Kidney capillary endothelial cell (primary cell): Measurements from ENCODE around the gene PRMT7.
A peak's percentile ranks its signal among the peaks of the same experiment; 100 is the strongest.

Experiments
- DNase-seq: peaks from one replicate; pipeline ENCODE4 v3.0.0-alpha.2; 2018; ENCODE audit warnings: low spot score

The PRMT7 gene

DNA sequence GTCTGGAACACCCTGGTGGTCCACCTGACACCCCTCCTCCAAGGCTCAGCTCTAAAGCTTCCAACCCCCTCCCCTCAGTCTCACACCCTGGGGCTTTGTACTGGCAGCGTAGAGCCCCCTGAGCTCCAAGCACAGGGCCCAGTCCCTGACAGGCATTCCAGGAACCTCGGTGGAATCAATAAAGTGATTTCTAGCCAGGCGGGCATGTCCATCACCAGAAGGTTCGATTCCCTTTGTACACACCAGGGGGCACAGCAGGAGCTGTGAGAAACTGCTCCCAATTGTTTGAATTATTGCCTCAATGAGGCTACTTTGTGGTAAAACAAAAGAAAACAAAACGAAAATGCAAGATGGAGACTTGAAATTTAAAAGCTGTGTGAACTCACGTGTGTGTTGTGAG lies 85.7 kb downstream of the PRMT7 start:
- DNase-seq: peak; percentile 33

DNA sequence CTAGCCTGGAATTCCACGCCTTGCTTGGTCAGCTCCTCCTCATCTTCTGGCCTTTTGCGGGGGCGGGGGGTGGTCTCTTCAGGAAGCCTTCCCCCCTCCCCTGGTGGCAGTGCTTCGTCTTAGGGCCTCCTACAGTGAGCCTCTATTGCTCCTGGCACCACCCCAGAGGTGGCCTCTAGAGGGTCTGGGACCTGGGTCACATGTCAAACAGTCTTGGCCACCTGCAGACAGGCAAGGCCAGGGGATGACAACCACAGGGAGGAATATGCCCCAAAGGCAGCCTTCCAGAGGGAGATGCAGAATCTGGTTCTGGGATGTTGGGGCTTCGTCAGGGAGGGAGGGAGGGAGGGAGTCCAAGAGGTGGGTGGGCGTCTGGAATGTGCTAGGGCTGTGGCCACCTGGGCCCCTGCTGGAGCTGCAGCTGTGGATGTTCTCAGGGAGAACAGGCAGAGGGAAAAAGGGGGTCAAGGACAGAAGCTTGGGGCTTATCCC lies 86.9 kb downstream of the PRMT7 start:
- DNase-seq: no peak

DNA sequence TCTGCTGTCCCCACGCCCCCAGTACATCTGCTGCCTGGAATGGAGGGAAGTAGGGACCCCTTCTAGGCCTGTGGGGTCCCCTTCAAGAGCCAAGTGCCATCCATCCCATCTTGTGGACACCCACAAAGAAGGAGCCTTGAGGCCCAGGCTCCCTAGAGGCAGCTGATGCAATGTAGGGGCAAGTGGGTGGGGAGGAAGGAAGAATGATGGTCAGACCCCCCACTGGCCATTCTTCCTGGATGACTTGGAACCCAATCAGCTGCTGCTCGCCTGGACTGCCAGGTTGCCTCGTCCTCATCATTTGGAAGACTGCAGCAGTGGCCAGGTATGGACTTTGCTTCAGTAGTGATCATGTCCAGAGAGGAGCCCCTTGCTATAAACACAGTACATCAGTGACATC lies 88.6 kb downstream of the PRMT7 start:
- DNase-seq: no peak

DNA sequence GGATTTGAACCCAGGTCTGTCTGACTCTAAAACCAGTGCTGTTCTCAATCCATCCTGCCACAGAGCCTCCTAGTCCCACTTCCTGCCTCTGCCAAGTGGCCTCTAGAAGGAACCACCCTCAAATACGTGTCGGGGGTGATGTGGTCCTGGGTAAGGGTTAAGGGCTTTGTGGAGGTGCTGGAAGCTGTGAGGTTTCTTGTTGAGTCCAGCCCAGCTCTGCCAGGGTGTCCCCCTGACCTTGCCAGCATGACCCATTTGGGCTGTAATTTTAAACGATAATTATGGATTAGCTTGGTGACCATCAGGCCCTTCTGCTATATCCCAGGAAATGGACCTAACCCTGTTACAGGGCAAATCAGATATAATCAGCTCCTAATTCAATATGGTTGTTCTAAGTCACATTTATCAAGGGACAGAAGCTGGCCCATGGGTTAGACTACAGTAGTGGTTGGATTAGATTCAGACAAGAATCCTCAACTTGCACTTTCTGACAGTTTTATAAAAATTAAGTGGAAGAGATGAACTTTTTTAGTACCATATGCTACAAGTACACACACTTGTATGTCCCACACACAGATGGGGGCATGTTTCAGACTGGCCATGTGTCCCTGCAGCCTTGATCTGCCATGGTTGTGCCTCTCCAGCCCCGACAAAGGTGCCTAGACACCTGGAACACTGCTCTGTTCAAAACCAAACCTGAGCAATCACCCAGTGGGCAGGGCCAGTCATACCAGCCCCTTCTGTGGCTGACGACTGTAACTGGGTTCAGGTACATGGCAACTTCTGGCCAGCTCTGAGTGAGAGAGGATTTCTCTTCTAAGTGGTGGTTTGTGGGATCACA lies 89.5 kb downstream of the PRMT7 start:
- no peak for DNase-seq

DNA sequence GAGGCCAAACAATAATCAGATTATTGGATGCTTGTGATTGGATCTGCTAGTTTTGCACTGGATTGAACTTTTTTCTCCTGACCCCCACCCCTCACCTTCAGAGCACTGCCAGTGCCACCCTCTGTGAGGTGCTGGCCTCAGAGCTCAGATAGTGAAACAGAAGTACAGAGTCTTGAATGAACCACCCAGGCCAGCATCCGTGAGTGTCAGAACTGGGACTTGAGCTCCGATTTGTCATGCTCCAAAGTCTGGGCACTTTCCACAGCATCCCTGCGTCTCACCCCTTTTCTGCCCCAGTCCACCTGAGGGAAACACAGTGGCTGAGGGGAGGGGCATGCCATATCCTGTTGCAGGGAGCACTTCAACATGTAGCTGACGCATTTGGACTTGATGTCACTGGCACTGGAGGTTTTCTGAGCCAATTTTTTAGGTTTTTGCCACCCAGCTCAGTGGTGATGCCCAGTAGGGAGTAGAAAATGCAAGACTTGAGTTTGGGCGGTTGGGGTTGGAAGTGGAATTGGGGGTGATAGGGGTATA lies 90.2 kb downstream of the PRMT7 start:
- no peak for DNase-seq

DNA sequence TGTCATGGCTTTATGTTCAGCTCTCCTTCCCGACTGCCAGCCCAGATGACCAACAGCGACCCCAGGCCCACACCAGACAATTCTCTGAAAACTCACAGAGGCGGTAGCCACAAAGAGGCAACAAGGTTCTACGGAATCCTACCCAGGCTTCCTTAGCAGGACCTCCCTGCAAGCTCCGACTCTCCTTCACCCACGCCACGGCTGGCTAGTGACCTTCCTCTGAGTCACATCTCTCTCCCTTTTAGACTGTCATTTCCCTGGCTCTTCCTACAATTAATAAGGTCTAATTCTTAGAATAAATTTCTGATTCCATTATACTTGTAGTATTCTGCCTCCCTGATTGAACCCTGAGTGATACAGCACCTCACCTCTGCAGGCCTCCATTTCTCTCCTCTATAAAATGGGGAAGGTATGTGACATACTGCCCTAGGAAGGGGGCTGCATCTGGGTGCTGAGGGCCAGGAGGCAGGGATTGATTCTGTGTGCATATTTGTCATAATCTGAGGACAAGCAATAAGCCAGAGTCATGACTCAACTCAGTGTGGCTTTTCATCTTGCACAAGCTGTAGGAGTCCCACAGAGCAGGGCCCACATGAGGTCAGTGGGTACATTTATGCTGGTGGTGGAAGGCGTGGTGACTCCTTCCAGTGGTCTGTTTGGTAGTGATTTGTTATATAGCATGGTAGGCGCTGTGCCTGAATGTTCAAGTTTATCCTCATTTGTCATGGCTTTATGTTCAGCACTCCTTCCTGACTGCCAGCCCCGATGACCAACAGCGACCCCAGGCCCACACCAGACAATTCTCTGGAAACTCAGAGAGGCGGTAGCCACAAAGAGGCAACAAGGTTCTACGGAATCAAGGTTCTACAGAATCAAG lies 91.3 kb downstream of the PRMT7 start:
- peak; percentile 30 for DNase-seq

DNA sequence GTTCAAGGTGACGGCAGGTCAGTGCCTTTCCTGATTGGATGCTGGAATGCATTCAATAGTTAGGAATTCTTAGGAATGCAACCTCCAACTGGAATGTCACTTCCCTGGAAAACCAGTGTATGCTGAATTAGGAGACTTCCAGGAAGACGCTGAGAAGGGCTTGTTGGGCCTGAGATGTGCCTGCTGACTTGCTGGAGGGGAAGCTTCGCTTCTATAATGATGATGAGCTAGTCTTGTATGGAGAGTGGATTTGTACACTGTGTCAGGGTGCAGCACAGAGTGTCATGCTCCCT lies 91.9 kb downstream of the PRMT7 start:
- no peak for DNase-seq

DNA sequence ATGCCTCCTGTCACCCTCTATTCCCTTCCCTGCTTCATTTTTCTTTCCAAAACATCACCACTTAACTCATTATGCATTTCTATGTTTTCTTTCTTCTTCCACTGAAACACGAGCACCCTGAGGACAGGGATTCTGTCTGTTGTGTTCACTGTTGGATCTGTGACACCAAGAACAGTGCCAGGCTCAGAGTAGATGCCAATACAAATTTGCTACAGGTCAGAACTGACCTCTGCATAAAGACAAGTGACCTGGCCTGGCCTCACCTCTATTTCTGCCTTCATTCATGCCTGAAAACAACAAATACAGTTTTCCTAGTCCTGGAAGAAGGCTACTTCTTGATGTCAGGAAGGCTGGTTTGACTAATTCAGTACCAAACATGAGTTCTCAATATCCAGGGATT lies 92.4 kb downstream of the PRMT7 start:
- DNase-seq: no peak

DNA sequence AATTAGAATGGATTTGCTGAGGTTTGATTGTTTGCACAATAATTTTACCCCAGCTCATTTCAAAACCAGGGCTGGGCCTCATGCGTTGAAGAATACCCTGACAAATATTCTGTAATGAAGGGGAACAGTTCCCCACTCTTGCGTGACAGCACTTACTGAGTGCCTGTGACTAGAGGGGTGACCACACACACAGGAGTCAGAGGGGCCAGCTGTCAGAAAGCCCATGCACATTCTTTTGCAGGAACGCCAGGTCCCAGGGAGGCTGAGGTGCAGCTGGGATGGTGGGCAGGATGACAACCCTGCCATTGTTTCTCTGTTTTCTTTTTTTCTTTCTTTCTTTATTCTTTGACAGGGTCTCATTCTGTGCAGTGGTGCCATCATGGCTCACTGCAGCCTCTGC lies 92.9 kb downstream of the PRMT7 start:
- no peak for DNase-seq

DNA sequence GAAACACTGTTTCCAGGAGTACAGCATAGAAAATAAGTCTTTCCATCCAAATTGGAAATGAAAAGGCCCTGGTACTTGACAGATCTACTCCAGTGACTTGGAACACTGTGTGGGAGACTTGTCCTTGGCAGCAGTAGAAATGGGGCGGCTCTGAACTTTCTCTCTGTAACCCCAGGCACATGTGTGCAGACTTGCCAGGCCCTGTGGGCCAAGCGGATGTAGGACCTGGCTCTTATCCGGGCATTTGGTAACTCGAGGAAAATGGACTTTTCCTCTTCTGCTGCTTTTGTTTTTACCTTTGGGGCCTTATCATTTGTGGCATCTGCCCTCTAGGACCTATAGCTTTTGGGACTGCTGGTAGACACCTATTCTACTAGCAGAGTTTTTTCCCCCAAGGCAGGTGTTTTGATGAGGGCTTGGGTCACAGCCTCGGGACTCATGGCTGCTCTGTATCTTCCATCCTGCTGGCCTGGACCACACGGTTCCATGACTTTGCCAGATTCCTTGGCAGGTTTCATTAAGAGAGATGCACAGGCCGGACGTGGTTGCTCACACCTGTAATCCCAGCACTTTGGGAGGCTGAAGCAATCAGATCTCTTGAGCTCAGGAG lies 94.0 kb downstream of the PRMT7 start:
- DNase-seq: no peak

DNA sequence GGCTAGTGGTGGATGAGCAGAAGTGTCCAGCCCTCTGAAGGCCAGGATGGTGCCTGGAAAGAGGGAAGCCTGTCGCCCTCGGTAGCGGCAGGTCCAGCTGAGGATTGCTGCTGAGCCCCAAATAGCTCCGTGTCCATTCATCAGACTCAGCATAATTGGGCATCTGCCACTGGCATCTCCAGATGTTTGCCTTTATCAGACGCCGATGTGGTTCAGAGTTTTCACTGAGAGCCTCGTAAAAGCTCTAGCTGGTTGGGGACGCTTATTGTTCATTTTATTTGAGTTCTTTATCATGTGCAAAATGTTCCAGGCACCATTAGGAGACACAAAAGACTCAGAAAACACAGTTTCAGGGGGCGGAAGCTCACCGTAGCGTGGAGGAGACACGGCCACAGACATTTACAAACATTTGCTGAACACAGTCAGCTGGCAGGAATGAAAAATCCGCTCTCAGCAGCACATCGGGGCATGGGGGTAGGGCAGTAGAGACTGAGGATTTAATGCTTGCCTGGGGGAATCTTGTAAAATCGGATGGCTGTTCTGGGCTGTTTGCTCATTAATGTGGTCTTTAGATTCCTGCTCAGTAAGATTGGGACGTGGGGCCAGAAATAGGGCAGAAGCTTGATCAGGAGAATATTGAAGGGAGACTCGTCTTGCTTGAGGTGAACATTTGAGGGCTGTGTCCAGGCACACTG lies 95.8 kb downstream of the PRMT7 start:
- no peak for DNase-seq
